GM21528 (cell line): ENCODE results near the gene PRKACG.
A peak's percentile ranks its signal among the peaks of the same experiment; 100 is the strongest.

ENCODE experiments used
- ATAC-seq: cut with Tn5 transposase; IDR thresholded peaks from one replicate; pipeline ENCODE4 v1.9.1; 2021; ENCODE audit warnings: mild to moderate bottlenecking, moderate library complexity; ENCODE audit not compliant: unreplicated experiment, low FRiP score

PRKACG gene

DNA sequence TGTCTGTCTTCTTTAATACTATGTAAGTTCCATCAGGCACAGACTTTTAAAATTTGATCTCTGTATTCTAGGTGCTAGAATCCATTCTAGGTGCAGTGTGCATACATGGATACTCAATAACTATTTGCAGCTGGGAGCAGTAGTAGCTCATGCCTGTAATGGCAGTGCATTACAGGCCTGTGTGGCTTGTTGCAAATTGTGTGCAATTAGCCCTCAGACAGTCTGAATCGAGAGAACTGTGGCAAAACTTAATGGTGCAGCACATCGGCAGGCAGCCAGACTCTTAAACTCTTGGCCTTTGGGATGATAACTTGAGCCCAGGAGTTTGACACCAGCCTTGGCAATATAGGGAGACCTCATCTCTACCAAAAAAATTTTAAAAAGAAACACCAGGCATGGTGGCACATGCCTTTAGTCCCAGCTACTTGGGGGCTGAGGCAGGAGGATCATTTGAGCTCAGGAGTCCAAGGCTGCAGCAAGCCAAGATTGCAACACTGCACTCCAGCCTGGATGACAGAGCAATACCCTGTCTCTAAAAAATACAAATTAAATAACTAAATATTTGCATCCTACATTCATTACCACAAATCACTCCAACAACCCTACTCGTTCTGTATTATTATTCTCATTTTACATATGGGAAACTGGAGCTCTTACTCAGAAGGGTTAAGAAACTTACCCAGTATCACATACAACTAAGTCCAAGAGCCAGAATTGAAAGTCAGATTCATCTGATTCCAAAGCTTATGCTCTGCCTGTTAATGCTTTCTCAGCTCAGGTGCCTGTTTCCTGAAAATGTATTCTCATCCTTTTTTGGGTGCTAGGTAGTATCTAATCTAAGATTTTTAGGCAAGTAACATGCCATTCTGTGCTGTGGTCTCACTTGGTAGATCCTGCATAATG is 30.1 kb downstream of the PRKACG start:
- ATAC-seq = no peak

DNA sequence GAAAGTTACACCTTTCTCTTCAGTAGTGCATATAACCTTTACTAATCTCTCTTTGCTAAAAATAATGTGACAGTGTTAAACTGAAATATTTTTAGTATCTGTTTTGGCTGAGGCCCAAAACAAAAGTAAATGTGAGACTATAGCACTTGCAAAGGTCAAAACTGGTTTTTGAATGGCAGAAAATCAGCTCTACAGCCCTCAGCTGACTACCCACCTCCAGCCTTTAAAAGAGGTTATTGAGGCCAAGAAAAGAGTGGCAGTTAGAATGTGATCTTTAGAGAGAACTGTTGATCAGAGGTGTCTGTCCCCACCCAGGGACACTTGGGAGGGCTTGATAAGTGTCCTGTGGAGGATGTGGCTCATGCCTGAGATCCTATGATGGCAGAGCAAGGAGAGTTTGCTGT is 30.9 kb downstream of the PRKACG start:
- peak; percentile 34 for ATAC-seq

DNA sequence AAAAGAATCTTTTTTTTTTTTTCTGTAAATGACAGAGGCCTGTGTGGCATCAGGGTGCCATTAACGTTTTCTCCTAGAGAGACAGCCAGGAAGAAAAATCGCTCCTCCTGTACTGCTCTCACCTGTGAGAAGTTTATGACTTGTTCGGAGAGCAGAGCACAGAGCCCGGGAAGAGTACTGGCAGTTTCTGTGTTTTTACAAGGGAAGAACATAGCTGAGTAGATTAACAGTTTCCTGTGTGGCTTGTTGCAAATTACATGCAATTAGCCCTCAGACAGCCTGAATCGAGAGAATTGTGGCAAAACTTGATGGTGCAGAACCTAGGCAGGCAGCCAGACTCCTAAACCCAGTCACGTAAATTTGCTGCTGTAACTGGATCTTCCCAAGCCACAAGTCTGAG is 32.1 kb downstream of the PRKACG start:
- ATAC-seq = peak; percentile 70

DNA sequence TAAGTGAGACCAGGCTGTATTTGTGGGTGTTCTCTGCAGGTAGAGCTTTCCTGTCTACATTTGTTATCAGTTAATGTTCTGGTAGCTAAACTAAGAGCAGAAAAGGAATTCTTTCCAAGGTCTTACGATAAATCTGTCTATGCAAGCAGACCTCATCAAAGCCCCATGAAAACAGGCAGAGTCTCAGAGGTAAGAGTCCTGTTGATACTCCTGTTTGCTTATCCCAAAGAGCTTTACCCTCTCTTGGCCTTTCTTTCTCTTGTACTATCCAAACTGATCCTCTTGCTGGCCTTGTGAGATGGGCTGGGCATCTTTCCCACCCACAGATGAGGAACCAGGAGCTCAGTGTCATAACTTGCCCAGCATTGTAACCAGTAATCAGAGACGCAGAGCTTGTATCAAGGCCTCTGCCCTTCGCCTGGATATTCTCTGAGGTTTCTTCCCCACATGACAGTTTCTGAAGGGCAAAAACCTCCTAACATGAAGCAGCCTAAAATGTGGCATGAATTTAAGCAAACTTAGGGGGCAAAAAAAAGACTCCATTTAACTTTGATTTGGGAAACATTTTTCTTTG is 33.5 kb downstream of the PRKACG start:
- no peak for ATAC-seq

DNA sequence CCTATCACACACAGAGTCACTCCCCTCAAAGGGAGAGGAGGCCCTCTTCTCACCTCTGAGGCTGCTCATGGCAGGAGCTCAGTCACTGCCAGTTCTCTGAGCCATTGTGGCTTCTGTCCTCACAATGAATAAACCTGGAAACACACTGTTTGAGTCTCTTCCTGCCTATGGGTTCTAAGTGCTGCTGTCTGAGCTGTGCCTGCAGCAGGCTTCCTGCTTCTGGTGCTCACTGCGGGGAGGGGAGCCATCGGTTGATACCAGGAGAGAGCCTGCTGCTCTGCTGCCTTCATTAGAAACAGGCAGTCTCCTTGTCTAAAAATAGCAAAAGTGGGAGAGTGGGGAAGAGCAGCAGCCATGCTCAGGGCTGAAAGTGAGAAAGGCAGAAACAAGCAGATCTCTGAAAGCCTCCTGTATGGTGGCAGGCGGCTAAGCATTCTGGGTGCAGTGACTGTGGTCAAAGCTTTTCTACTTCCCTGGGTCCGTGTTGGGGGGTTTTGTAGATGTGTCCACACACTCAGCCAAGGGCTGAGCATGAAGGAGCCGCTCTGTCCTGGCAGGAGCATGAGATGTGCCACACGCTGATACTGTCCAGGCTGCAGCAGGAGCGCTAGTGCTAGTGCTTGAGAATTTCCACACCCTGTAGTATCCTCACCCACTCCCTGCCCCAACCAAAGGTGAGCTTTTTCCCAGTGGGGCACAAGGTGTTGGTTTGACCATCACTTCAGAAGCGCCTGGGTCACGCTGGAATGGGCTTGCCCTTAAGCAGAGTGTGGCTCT is 34.2 kb downstream of the PRKACG start:
- no peak for ATAC-seq

DNA sequence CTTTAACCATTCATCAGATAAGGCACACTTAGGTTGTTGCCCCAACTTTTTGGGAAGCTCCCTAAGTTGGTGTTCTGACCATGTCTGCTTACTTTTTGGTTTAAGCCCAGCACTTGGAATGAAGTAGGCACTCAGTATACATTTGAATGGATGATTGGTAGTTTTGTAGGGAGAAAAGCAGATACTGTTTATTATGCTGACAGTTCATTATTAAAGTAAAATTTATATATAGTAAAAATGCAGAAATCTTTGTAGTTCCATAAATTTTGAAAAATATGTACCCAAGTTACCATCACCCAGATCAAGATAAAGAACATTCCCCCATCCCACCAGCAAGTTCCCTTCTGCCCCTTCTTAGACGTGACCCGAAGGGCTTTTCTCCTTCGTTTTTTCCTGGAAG is 35.4 kb downstream of the PRKACG start:
- no peak for ATAC-seq

DNA sequence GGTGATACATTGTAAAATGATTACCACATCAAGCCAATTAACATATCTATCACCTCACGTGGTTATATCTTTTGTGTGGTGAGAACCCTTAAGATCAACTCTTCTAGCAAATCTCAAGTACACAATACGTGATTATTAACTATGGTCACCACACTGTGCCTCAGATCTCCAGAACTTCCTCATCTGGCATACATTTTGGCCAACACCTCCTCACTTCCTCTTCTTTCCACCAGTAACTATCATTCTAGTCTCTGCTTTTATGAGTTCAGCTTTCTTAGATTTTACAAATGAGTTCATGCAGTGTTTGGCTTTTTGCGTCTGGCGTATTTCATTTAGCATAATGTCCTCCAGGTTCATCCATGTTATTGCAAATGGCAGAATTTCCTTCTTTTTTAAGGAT is 35.8 kb downstream of the PRKACG start:
- no peak for ATAC-seq

DNA sequence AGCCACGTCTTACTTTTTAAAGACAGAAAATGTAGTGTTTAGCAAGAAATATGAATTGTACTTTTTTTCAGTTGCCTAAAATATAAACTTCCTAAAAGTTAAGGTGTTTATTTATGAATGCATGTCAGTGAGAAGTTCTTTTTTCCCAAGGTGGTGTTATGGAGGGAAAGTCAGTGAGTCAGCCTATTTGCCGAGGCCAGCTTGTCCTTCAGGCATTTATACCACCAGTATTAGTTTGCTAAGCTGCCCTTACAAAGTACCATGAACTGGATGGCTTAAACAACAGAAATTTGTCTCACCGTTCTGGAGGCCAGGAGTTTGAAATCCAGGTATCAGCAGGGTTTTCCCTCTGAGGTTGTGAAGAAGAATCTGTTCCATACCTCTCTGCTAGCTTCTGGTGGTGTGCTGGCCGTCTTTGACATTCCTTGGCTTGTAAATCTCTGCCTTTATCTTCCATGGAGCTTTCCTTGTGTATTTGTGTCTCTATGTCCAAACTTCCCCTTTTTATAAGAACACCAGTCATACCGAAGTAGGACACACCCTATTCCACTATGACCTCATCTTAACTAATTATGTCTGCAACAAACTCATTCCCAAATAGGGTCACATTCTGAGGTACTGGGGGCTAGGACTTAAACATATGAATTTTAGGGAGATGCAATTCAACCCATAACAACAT is 38.4 kb downstream of the PRKACG start:
- no peak for ATAC-seq

DNA sequence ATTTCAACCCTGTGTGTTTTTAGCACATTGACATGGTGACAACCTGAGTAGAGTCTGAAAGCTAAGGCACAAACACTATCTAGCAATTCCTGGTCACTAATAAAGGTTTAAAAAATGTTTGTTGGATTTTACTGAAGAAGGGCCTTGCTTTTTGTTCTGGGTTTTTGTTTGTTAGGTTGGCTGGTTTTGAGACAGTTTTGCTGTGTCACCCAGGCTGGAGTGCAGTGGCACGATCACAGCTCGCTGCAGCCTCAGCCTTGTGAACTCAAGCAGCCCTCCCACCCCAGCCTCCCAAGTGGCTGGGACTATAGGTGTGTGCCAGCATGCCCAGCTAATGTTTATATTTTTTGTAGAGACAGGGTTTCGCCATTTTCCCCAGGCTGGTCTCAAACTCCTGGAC is 39.0 kb downstream of the PRKACG start:
- ATAC-seq = no peak

DNA sequence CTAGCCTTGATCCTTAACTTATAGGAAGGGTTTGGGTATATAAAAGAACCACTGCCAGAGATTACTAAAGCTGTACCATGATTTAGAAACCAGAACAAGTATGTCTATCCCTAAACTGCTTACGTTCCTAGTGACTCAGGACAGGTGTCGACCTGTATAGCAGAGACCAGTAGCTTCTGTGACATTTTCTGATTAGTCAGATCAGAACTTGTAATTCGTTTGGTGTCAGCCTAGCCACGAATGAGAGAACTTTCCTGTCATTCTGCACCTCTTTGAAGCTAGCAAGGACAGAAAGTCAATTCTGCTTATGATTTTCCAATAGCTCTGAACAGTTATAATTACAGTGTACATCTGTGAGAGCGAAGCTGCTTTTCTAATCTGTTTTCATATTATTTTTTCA is 39.5 kb downstream of the PRKACG start:
- ATAC-seq = peak; percentile 89

DNA sequence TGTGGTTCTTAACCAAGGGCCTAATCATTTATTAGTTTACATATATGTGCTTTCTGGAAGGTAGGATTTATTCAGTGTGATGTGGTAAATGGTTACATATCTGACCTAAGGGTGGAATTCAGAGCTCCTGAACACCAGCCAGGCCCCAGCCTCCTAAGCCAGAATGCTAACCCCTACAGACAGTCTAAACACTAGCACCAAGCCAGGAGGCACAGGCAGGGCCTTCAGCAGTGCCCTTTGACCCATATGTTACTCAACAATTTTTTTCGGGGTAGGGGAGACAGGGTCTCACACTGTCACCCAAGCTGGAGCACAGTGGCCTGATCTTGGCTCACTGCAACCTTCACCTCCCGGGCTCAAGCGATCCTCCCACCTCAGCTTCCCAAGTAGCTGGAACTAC is 40.3 kb downstream of the PRKACG start:
- no peak for ATAC-seq

DNA sequence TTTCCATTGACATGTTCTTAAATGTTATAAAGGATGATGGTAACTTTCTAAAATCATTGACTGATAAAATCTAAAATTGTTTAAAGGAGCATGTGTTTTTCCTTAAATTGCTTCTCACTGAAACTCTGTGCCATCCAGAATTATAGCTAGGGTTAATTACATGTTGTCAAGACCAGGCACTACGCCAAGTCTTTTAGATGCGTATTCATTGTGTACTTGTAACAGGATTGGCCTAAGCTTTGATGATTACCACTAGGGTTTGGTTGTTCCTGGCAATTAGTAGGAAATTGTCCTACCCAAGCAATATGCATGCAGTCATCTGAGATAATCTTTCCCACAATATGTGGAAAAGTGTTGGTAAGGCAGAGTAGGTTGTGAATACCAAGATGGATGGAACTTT is 43.8 kb downstream of the PRKACG start:
- no peak for ATAC-seq

DNA sequence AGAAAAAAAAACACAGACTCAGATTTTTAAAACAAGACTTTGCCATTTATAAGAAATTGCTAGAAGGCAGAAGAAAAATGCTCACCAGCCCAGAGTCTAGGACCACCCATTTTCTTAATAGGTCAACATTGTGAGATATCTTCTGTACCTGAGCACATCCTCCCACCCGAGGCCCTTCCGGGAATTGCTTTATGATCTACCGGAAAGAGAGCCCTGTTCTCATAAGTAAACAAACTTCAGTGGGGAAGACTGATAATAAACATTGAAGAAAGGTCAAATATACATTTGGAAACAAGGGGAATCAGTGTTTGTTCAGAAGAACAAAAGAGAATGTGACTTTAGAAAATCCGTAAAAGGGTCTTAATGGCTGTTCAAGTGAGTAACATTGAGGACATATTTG is 44.4 kb downstream of the PRKACG start:
- no peak for ATAC-seq

DNA sequence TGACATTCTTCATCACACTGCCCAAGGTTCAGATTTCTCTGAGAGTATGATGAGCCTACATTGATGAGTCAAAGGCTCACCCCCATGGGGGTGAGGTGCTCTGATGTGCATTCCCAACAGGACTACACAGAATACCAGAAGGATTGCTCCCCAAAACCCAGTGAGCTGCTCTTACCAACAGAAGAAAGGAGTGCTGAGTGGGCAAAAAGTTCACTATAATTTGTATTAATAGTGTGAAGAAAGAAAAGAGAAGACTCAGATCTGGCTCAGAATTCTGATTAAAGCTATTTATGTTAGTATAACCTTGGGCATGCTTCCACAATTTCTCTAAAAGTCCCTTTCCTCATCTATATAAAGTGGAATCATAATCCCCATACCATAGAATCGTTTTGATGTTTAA is 46.1 kb downstream of the PRKACG start:
- ATAC-seq = no peak

DNA sequence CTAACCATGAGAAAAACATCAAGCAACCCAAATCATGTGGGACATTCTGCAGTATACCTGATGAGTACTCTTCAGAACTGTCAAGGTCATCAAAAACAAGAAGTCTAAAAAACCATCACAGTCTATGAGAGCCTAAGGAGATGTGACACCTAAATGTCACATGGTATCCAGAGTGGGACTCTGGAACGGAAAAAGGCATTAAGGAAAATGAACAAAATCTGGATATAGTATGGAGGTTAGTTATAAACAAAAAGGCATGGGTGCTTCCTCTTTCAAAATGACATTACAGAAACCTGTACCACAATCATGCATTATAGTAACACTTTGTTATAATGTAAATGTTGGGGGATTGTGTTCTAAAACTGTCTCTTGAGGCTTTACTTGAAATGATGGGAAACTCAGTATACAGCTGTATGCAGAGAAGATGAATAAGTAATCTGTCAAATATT is 47.4 kb downstream of the PRKACG start:
- ATAC-seq = peak; percentile 64

DNA sequence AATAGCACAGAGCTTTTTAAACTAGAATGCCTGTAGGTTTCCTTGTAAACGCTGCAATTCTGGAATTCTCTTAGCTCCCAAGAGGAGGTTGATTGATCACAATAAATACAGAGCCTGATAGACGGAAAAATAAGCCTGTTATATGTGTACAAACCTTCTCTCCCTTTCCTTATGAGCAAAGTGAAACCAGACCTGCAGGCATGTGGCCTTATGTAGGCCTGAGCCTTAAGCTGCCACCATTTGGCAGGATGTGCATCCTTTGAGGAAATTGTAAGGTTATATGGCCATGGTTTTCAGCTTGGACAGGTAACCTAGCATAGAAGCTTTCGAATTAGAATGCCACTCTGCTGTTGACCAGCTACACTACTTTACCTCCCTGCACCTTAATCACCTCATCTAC is 49.1 kb downstream of the PRKACG start:
- ATAC-seq = no peak

DNA sequence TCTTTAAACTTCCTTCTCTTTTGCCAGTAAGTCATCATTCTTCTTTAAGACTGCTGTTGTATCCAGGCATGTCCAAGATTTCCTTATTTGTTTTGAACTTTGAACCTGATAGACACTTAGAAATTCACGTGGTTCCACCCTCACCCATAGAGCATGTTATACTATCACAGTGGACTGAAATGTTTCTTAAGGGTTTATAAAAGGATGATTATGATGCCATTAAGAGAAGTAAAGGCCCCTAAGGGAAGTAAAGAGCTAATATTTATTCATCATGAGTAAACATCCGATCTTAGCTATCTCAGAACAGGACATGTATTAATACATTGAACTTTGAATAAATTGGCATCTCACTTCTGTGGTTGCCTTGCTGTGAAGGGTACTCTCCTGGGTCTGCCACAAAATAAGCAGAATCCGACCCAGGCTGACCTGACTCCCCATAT is 49.8 kb downstream of the PRKACG start:
- no peak for ATAC-seq

DNA sequence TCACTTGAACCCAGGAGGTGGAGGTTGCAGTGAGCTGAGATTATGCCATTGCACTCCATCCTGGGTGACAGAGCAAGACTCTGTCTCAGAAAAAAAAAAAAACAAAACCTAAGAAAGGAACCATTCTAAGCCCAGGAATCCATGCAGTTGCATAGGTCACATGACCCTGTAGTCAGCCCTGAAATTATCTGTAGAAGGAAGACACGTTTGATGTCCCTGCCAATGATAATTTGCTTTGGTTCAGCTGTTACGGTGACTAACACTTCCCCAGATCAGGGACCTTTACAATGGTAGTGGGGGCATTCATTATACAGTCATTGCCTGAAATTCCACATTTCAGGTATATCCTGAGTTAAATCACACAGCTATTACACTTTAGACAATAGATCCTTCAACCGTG is 50.5 kb downstream of the PRKACG start:
- ATAC-seq = no peak
